HG02759 (cell line): ENCODE measurements around the gene PRDM16.

Source experiments
- ATAC-seq: cut with Tn5 transposase; IDR thresholded peaks from one replicate; pipeline ENCODE4 v1.9.1; 2021; ENCODE audit warnings: mild to moderate bottlenecking, moderate library complexity; ENCODE audit not compliant: unreplicated experiment

PRDM16 gene

GRCh38 chr1:3327389-3327702 is 258.3 kb downstream of the PRDM16 start:
- ATAC-seq, result no peak

GRCh38 chr1:3327936-3328590 is 259.1 kb downstream of the PRDM16 start:
- no peak for ATAC-seq

DNA sequence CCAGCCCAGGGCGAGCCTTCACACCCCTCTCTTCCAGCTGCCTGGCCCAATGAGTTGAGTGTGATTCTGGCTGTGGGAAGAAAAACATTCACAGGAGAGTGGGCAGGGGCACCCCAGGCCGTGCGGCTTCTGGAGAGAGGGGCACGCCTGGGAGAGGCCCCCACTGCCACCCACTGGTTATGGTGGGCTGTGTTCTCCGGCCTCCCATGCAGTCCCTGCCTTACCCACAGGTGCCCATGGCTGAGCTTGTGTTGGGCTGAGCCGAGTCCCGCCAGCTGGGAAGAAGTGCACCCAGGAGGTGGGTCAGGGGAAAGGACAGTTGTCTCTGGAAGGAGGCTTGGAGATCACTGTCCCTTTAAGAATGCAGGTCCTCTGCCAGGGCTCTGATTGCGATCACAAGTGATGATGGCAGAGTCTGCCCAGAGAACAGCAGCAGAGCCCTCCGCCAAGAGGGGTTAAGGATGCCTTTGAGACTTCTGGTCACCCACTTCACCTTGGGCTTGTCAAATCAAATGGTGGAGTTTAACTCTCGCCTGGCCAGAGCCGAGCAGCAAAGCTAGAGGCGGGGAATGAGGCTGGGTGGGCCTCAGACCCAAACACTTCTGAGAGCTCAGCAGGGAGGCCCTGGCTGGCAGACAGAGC is 260.8 kb downstream of the PRDM16 start:
- ATAC-seq, result no peak

DNA sequence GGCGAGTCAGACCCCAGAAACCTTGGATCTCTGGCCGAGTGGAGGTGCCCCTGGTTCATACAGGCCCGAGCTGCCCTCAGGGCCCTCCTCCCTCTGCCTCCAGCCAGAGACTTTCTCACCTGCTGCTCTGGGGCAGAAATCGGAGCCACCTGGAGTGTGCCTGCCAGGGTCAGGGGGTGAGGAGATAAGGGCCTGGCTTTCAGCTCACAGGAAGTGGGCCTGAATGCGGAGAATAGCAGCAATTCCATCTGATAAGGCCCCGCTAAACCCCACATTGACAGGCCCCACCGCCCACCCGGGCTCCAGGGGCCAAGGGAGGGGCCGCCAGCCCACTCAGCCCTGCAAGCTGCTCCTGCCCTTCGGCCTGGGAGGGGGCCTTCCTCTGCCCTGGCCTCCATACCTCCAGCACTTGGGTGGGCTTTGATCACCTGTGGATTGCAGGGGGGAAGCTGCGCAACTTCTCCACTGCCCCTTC is 261.8 kb downstream of the PRDM16 start:
- ATAC-seq, result no peak

- no peak for ATAC-seq
These were observed 262.6 kb downstream of the PRDM16 start for GRCh38 chr1:3331564-3331963.

DNA sequence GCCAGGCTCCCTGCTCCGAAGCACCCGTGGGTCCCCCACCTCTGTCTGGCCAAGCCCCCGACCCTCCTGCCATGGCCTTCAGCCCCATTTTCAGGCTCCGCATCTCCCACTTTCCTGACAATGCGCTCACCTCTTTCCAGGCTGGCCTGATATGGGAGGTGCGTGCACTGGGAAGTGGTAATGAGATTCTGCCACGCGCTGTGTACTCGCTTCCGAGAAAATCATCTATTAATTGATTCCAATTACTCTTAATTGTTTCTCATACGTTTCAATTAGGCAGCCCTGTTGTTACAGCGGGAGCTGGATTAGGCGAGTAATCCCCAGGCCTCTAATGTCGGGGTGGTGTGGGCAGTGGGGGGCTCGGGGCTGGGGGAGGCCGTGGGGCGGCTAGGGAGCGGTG is 263.0 kb downstream of the PRDM16 start:
- ATAC-seq, result no peak

- ATAC-seq, result no peak
These were observed 263.7 kb downstream of the PRDM16 start for GRCh38 chr1:3332662-3333061.

- ATAC-seq, result no peak
These were observed 264.9 kb downstream of the PRDM16 start for GRCh38 chr1:3333903-3334302.

GRCh38 chr1:3334366-3334765 is 265.4 kb downstream of the PRDM16 start:
- ATAC-seq, result no peak

GRCh38 chr1:3335754-3336640 is 267.0 kb downstream of the PRDM16 start:
- no peak for ATAC-seq

GRCh38 chr1:3336641-3337630 is 267.9 kb downstream of the PRDM16 start:
- no peak for ATAC-seq

- ATAC-seq, result no peak
These were observed 269.1 kb downstream of the PRDM16 start for GRCh38 chr1:3337798-3338724.

DNA sequence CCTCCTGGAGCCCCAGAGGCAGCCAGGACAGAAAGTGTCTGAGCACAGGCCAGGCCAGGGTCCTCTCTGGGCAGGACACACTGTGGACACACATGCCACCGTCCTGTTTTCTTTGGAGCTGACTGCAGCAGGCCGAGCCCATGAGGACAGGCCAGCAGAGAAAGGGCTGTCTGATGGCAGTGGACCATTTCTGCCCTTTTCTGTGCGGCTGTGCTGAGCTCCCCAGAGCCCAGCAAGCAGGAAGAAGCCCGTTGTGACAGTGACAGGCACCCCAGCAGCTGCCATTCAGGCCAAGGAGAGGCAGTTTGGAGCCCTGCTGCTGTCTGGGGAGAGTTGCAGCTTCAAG is 269.7 kb downstream of the PRDM16 start:
- no peak for ATAC-seq

DNA sequence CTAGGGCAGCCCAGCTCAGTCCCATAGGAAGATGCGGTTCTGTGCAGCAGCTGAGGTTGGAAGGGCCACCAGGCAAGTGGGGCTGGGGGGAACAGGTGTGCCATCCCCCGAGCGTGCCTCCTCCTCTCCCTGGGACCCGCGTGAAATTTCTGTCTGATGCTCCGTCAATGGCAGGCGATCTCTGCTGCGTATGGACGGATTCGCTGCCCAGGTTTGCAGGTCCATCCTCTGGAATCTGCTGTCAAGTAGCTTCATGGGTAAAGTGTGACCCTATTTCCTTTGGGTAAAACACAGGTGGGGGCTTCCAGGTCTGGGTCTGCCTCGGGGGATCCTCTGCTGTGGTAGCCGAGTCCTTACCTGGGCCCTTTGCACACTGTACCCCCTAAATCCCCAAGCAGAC is 270.9 kb downstream of the PRDM16 start:
- ATAC-seq, result no peak

- ATAC-seq, result no peak
These were observed 271.7 kb downstream of the PRDM16 start for GRCh38 chr1:3340548-3341235.

GRCh38 chr1:3341236-3341994 is 272.4 kb downstream of the PRDM16 start:
- no peak for ATAC-seq

DNA sequence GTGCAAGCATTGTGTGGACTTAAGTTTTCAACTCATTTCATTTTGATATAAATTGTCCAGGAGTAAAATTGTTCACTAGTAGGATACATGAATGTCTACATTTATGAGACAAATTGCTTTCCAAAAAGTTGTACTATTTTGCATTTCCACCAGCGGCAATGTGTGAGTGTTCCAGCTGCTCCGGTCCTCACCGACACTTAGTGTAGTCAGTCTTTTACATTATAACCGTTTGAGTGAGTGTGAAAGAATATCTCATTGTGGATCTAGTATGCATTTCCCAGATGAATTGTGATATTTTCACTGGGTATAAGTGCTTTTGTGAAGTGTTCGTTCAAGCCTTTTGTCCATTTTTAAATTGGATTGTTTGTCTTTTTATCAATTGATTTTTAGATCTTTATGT is 274.0 kb downstream of the PRDM16 start:
- no peak for ATAC-seq

- no peak for ATAC-seq
These were observed 275.4 kb downstream of the PRDM16 start for GRCh38 chr1:3344395-3344794.
